ENCODE data around the gene NDUFV3. TPM values are rescaled to one million over a fixed set of nuclear protein-coding genes. Genes with fewer than 3 reads are reported as not detected.
"Not testable (repeated sequence)": the region's sequence is repeated elsewhere in the genome, so short reads cannot be mapped to it uniquely, and the experiment has no call there.

Gene NDUFV3
- total and polyA plus RNA-seq, 2 donors (not counting 1 experiment from before 2014, with no cell fraction given) = 37.7 to 38.2 TPM

- TF ChIP-seq EZH2 (IDR thresholded peaks at IDR 0.05; ENCODE audit: low read length, missing control alignments) (no peak), CTCF (conservative IDR thresholded peaks at IDR 0.05 in 1 of 2, IDR thresholded peaks at IDR 0.05 in 1 of 2; ENCODE audit: low read depth in 1 of 2, low read length in 2 of 2) (peak; percentile 84 to 88)
- Histone ChIP-seq H3K4me3 (replicated peaks in 1 of 4; ENCODE audit: control extremely low read depth in 1 of 4, insufficient read depth in 1 of 4, low read depth in 3 of 4, low read length in 4 of 4) (peak overlapping the region in 1 of 4 experiments; percentile 5), H3K27me3 (ENCODE audit: control insufficient read depth, insufficient read depth, low read length) (no peaks in the 10 kb centered on the region), H3K4me2 (ENCODE audit: extremely low read depth, insufficient read depth, low read length) (peak overlapping the region; percentile 2), H4K20me1 (ENCODE audit: control insufficient read depth, extremely low read depth, insufficient read depth, low read length) (no peaks in the 10 kb centered on the region), H3K9me3 (ENCODE audit: control insufficient read depth, insufficient read depth, low read depth, low read length) (no peaks in the 10 kb centered on the region), H3K4me1 (ENCODE audit: control insufficient read depth, extremely low read depth, insufficient read depth, low read length) (peaks cover 2% of the 10 kb centered on the region), H3K9ac (ENCODE audit: insufficient read depth, low read length) (no peak overlapping the region), H3K36me3 (ENCODE audit: control insufficient read depth, insufficient read depth, low read length) (no peaks in the 10 kb centered on the region), H3K27ac (ENCODE audit: insufficient read depth, low read length) (peak overlapping the region; percentile 62), H2AFZ (ENCODE audit: low read length) (peak overlapping the region; percentile 80), H3K79me2 (ENCODE audit: control insufficient read depth, insufficient read depth, low read length) (no peaks in the 10 kb centered on the region)
- DNase-seq (ENCODE audit: low read depth in 2 of 2) = peak; percentile 83 to 91
These were observed 30.7 kb downstream of the NDUFV3 start for GRCh38 chr21:42923553-42924432.

- peaks cover 2% of the 10 kb centered on the region for H3K4me1 ChIP-seq (ENCODE audit: control insufficient read depth, extremely low read depth, insufficient read depth, low read length)
- no peak overlapping the region for H3K4me3 ChIP-seq (replicated peaks in 1 of 4; ENCODE audit: control extremely low read depth in 1 of 4, insufficient read depth in 1 of 4, low read depth in 3 of 4, low read length in 4 of 4)
- H3K4me2 ChIP-seq (ENCODE audit: extremely low read depth, insufficient read depth, low read length) = no peak overlapping the region
- no peaks in the 10 kb centered on the region for H3K27me3 ChIP-seq (ENCODE audit: control insufficient read depth, insufficient read depth, low read length)
- TF ChIP-seq EZH2 (IDR thresholded peaks at IDR 0.05; ENCODE audit: low read length, missing control alignments) (no peak), CTCF (conservative IDR thresholded peaks at IDR 0.05 in 1 of 2, IDR thresholded peaks at IDR 0.05 in 1 of 2; ENCODE audit: low read depth in 1 of 2, low read length in 2 of 2) (no peak)
- H3K36me3 ChIP-seq (ENCODE audit: control insufficient read depth, insufficient read depth, low read length) = no peaks in the 10 kb centered on the region
- no peaks in the 10 kb centered on the region for H3K79me2 ChIP-seq (ENCODE audit: control insufficient read depth, insufficient read depth, low read length)
- DNase-seq (ENCODE audit: low read depth in 2 of 2) = no peak
- peak overlapping the region; percentile 74 for H2AFZ ChIP-seq (ENCODE audit: low read length)
- peak overlapping the region; percentile 62 for H3K27ac ChIP-seq (ENCODE audit: insufficient read depth, low read length)
- H3K9ac ChIP-seq (ENCODE audit: insufficient read depth, low read length) = no peak overlapping the region
- no peaks in the 10 kb centered on the region for H3K9me3 ChIP-seq (ENCODE audit: control insufficient read depth, insufficient read depth, low read depth, low read length)
- H4K20me1 ChIP-seq (ENCODE audit: control insufficient read depth, extremely low read depth, insufficient read depth, low read length) = no peaks in the 10 kb centered on the region
These were observed 31.3 kb downstream of the NDUFV3 start for GRCh38 chr21:42924433-42924751.

- Histone ChIP-seq H3K4me3 (replicated peaks in 1 of 4; ENCODE audit: control extremely low read depth in 1 of 4, insufficient read depth in 1 of 4, low read depth in 3 of 4, low read length in 4 of 4) (no peak within 1 kb of the TSS), H3K27ac (ENCODE audit: insufficient read depth, low read length) (no peak within 1 kb of the TSS), H2AFZ (ENCODE audit: low read length) (no peak within 1 kb of the TSS), H3K4me1 (ENCODE audit: control insufficient read depth, extremely low read depth, insufficient read depth, low read length) (peaks cover 2% of the 10 kb centered on the region), H3K27me3 (ENCODE audit: control insufficient read depth, insufficient read depth, low read length) (no peaks in the 10 kb centered on the region), H3K79me2 (ENCODE audit: control insufficient read depth, insufficient read depth, low read length) (no peaks in the 10 kb centered on the region), H4K20me1 (ENCODE audit: control insufficient read depth, extremely low read depth, insufficient read depth, low read length) (no peaks in the 10 kb centered on the region), H3K36me3 (ENCODE audit: control insufficient read depth, insufficient read depth, low read length) (no peaks in the 10 kb centered on the region), H3K4me2 (ENCODE audit: extremely low read depth, insufficient read depth, low read length) (no peak within 1 kb of the TSS), H3K9me3 (ENCODE audit: control insufficient read depth, insufficient read depth, low read depth, low read length) (no peaks in the 10 kb centered on the region), H3K9ac (ENCODE audit: insufficient read depth, low read length) (no peak within 1 kb of the TSS)
- no peak for DNase-seq (ENCODE audit: low read depth in 2 of 2)
- TF ChIP-seq EZH2 (IDR thresholded peaks at IDR 0.05; ENCODE audit: low read length, missing control alignments) = no peak
- no peak for TF ChIP-seq CTCF (conservative IDR thresholded peaks at IDR 0.05 in 1 of 2, IDR thresholded peaks at IDR 0.05 in 1 of 2; ENCODE audit: low read depth in 1 of 2, low read length in 2 of 2)
These were observed 32.2 kb downstream of the NDUFV3 start, which contains the start of gene ERVH48-1 for GRCh38 chr21:42925114-42925926. TSS of gene ERVH48-1 (minus strand) at chr21:42925630. CDS start at chr21:42919006, 6,624 bp downstream.

- not testable (repeated sequence) for H4K20me1 ChIP-seq (ENCODE audit: control insufficient read depth, extremely low read depth, insufficient read depth, low read length); H3K27me3 ChIP-seq (ENCODE audit: control insufficient read depth, insufficient read depth, low read length); H3K4me3 ChIP-seq (replicated peaks in 1 of 4; ENCODE audit: control extremely low read depth in 1 of 4, insufficient read depth in 1 of 4, low read depth in 3 of 4, low read length in 4 of 4); H3K4me2 ChIP-seq (ENCODE audit: extremely low read depth, insufficient read depth, low read length); H2AFZ ChIP-seq (ENCODE audit: low read length); H3K4me1 ChIP-seq (ENCODE audit: control insufficient read depth, extremely low read depth, insufficient read depth, low read length); H3K9me3 ChIP-seq (ENCODE audit: control insufficient read depth, insufficient read depth, low read depth, low read length); H3K9ac ChIP-seq (ENCODE audit: insufficient read depth, low read length); DNase-seq (ENCODE audit: low read depth in 2 of 2); H3K27ac ChIP-seq (ENCODE audit: insufficient read depth, low read length); H3K79me2 ChIP-seq (ENCODE audit: control insufficient read depth, insufficient read depth, low read length); H3K36me3 ChIP-seq (ENCODE audit: control insufficient read depth, insufficient read depth, low read length)
These were observed 34.5 kb downstream of the NDUFV3 start for GRCh38 chr21:42927474-42928200.

All from fibroblast of lung (primary cell).